ENCODE results near the gene CASP3.
"Not testable (repeated sequence)": the region's sequence is repeated elsewhere in the genome, so short reads cannot be mapped to it uniquely, and the experiment has no call there.

Gene CASP3

GRCh38 chr4:184657820-184658219 lies 8.6 kb upstream of the CASP3 start:
- H3K79me1 ChIP-seq (replicated peaks; ENCODE audit: low read length, poor library complexity, severe bottlenecking); H2BK5ac ChIP-seq (ENCODE audit: low read depth, low read length, poor library complexity, severe bottlenecking); H3K4ac ChIP-seq (ENCODE audit: low read depth in 1 of 2, low read length in 2 of 2); H3K14ac ChIP-seq (ENCODE audit: low read length in 2 of 2); H2BK12ac ChIP-seq (ENCODE audit: low read length in 2 of 2); H3K9ac ChIP-seq (ENCODE audit: low read length); H3K4me2 ChIP-seq (ENCODE audit: low read length, poor library complexity, severe bottlenecking); H4K91ac ChIP-seq (ENCODE audit: low read length); H2BK120ac ChIP-seq (ENCODE audit: low read depth, low read length); H4K8ac ChIP-seq (ENCODE audit: low read length); H3K4me3 ChIP-seq (ENCODE audit: insufficient read depth in 1 of 2, low read depth in 1 of 2, low read length in 2 of 2); H3K27me3 ChIP-seq (ENCODE audit: control insufficient read depth in 1 of 2, insufficient read depth in 1 of 2, low read length in 2 of 2); H2AFZ ChIP-seq (ENCODE audit: low read depth, low read length); H3K18ac ChIP-seq (ENCODE audit: low read depth in 1 of 2, low read length in 2 of 2); H3K4me1 ChIP-seq (ENCODE audit: control insufficient read depth, insufficient read depth, low read depth, low read length); H3K23ac ChIP-seq (ENCODE audit: low read length in 2 of 2); H2AK5ac ChIP-seq (ENCODE audit: low read length, severe bottlenecking); H3K9me3 ChIP-seq (ENCODE audit: control insufficient read depth, low read length); DNase-seq; H2BK15ac ChIP-seq (ENCODE audit: low read depth, poor library complexity, severe bottlenecking); H3K27ac ChIP-seq (ENCODE audit: low read length, poor library complexity, severe bottlenecking): not testable (repeated sequence)
- WGBS, result 97% methylated on average over 3 of the region's 9 CpGs
- peaks cover 0 to 36% of the 10 kb centered on the region in 2 experiments for H3K36me3 ChIP-seq (ENCODE audit: control insufficient read depth in 1 of 2, insufficient read depth in 2 of 2, low read depth in 1 of 2, low read length in 2 of 2)

GRCh38 chr4:184657144-184657543 lies 7.9 kb upstream of the CASP3 start:
- H3K36me3 ChIP-seq (ENCODE audit: control insufficient read depth in 1 of 2, insufficient read depth in 2 of 2, low read depth in 1 of 2, low read length in 2 of 2), result peaks cover 0 to 36% of the 10 kb centered on the region in 2 experiments
- no peak overlapping the region for H2BK5ac ChIP-seq (ENCODE audit: low read depth, low read length, poor library complexity, severe bottlenecking)
- no peak overlapping the region for H3K14ac ChIP-seq (ENCODE audit: low read length in 2 of 2)
- H3K9me3 ChIP-seq (ENCODE audit: control insufficient read depth, low read length), result no peaks in the 10 kb centered on the region
- H3K23ac ChIP-seq (ENCODE audit: low read length in 2 of 2), result no peak overlapping the region
- no peak overlapping the region for H4K8ac ChIP-seq (ENCODE audit: low read length)
- no peak overlapping the region for H2AFZ ChIP-seq (ENCODE audit: low read depth, low read length)
- H2AK5ac ChIP-seq (ENCODE audit: low read length, severe bottlenecking), result no peak overlapping the region
- H4K91ac ChIP-seq (ENCODE audit: low read length), result no peak overlapping the region
- H3K4me3 ChIP-seq (ENCODE audit: insufficient read depth in 1 of 2, low read depth in 1 of 2, low read length in 2 of 2), result no peak overlapping the region
- H3K9ac ChIP-seq (ENCODE audit: low read length), result no peak overlapping the region
- no peaks in the 10 kb centered on the region for H3K79me1 ChIP-seq (replicated peaks; ENCODE audit: low read length, poor library complexity, severe bottlenecking)
- no peak overlapping the region for H2BK12ac ChIP-seq (ENCODE audit: low read length in 2 of 2)
- no peak overlapping the region for H3K4ac ChIP-seq (ENCODE audit: low read depth in 1 of 2, low read length in 2 of 2)
- WGBS, result 100% methylated on average over 2 of the region's 3 CpGs
- H3K18ac ChIP-seq (ENCODE audit: low read depth in 1 of 2, low read length in 2 of 2), result no peak overlapping the region
- H3K27me3 ChIP-seq (ENCODE audit: control insufficient read depth in 1 of 2, insufficient read depth in 1 of 2, low read length in 2 of 2), result no peaks in the 10 kb centered on the region
- no peak for DNase-seq
- H3K27ac ChIP-seq (ENCODE audit: low read length, poor library complexity, severe bottlenecking), result no peak overlapping the region
- H2BK120ac ChIP-seq (ENCODE audit: low read depth, low read length), result no peak overlapping the region
- no peak overlapping the region for H3K4me2 ChIP-seq (ENCODE audit: low read length, poor library complexity, severe bottlenecking)
- H3K4me1 ChIP-seq (ENCODE audit: control insufficient read depth, insufficient read depth, low read depth, low read length), result peaks cover 2% of the 10 kb centered on the region
- no peak overlapping the region for H2BK15ac ChIP-seq (ENCODE audit: low read depth, poor library complexity, severe bottlenecking)

- no peak overlapping the region for H2BK15ac ChIP-seq (ENCODE audit: low read depth, poor library complexity, severe bottlenecking)
- H3K4me2 ChIP-seq (ENCODE audit: low read length, poor library complexity, severe bottlenecking), result no peak overlapping the region
- no peak overlapping the region for H3K4ac ChIP-seq (ENCODE audit: low read depth in 1 of 2, low read length in 2 of 2)
- H4K8ac ChIP-seq (ENCODE audit: low read length), result no peak overlapping the region
- H3K4me1 ChIP-seq (ENCODE audit: control insufficient read depth, insufficient read depth, low read depth, low read length), result peaks cover 2% of the 10 kb centered on the region
- H2BK12ac ChIP-seq (ENCODE audit: low read length in 2 of 2), result no peak overlapping the region
- H2AK5ac ChIP-seq (ENCODE audit: low read length, severe bottlenecking), result no peak overlapping the region
- no peak overlapping the region for H3K18ac ChIP-seq (ENCODE audit: low read depth in 1 of 2, low read length in 2 of 2)
- H2BK120ac ChIP-seq (ENCODE audit: low read depth, low read length), result no peak overlapping the region
- no peaks in the 10 kb centered on the region for H3K79me1 ChIP-seq (replicated peaks; ENCODE audit: low read length, poor library complexity, severe bottlenecking)
- no peak overlapping the region for H2BK5ac ChIP-seq (ENCODE audit: low read depth, low read length, poor library complexity, severe bottlenecking)
- H3K14ac ChIP-seq (ENCODE audit: low read length in 2 of 2), result no peak overlapping the region
- no peak overlapping the region for H4K91ac ChIP-seq (ENCODE audit: low read length)
- no peak overlapping the region for H2AFZ ChIP-seq (ENCODE audit: low read depth, low read length)
- H3K9ac ChIP-seq (ENCODE audit: low read length), result peak overlapping the region; percentile 22
- peaks cover 0 to 30% of the 10 kb centered on the region in 2 experiments for H3K36me3 ChIP-seq (ENCODE audit: control insufficient read depth in 1 of 2, insufficient read depth in 2 of 2, low read depth in 1 of 2, low read length in 2 of 2)
- WGBS, result 96% methylated on average over 5 of the region's 8 CpGs
- H3K27ac ChIP-seq (ENCODE audit: low read length, poor library complexity, severe bottlenecking), result no peak overlapping the region
- DNase-seq, result no peak
- no peaks in the 10 kb centered on the region for H3K27me3 ChIP-seq (ENCODE audit: control insufficient read depth in 1 of 2, insufficient read depth in 1 of 2, low read length in 2 of 2)
- H3K23ac ChIP-seq (ENCODE audit: low read length in 2 of 2), result no peak overlapping the region
- H3K9me3 ChIP-seq (ENCODE audit: control insufficient read depth, low read length), result no peaks in the 10 kb centered on the region
- H3K4me3 ChIP-seq (ENCODE audit: insufficient read depth in 1 of 2, low read depth in 1 of 2, low read length in 2 of 2), result no peak overlapping the region
These were observed 6.9 kb upstream of the CASP3 start for GRCh38 chr4:184655889-184656869.

GRCh38 chr4:184653650-184654049 lies 4.4 kb upstream of the CASP3 start:
- no peaks in the 10 kb centered on the region for H3K9me3 ChIP-seq (ENCODE audit: control insufficient read depth, low read length)
- WGBS, result no CpG with 5 or more reads among the region's 2 CpGs
- no peak overlapping the region for H3K4me3 ChIP-seq (ENCODE audit: insufficient read depth in 1 of 2, low read depth in 1 of 2, low read length in 2 of 2)
- no peak overlapping the region for H2AK5ac ChIP-seq (ENCODE audit: low read length, severe bottlenecking)
- H3K9ac ChIP-seq (ENCODE audit: low read length), result no peak overlapping the region
- peaks cover 8% of the 10 kb centered on the region for H3K79me1 ChIP-seq (replicated peaks; ENCODE audit: low read length, poor library complexity, severe bottlenecking)
- H2BK15ac ChIP-seq (ENCODE audit: low read depth, poor library complexity, severe bottlenecking), result no peak overlapping the region
- H3K36me3 ChIP-seq (ENCODE audit: control insufficient read depth in 1 of 2, insufficient read depth in 2 of 2, low read depth in 1 of 2, low read length in 2 of 2), result peaks cover 3 to 12% of the 10 kb centered on the region in 2 experiments
- no peak overlapping the region for H3K4me2 ChIP-seq (ENCODE audit: low read length, poor library complexity, severe bottlenecking)
- H3K4me1 ChIP-seq (ENCODE audit: control insufficient read depth, insufficient read depth, low read depth, low read length), result peaks cover 2% of the 10 kb centered on the region
- no peak overlapping the region for H3K18ac ChIP-seq (ENCODE audit: low read depth in 1 of 2, low read length in 2 of 2)
- no peak overlapping the region for H4K8ac ChIP-seq (ENCODE audit: low read length)
- no peak overlapping the region for H2BK12ac ChIP-seq (ENCODE audit: low read length in 2 of 2)
- H3K4ac ChIP-seq (ENCODE audit: low read depth in 1 of 2, low read length in 2 of 2), result no peak overlapping the region
- DNase-seq, result no peak
- no peak overlapping the region for H2AFZ ChIP-seq (ENCODE audit: low read depth, low read length)
- H3K27ac ChIP-seq (ENCODE audit: low read length, poor library complexity, severe bottlenecking), result peak overlapping the region; percentile 72
- H3K23ac ChIP-seq (ENCODE audit: low read length in 2 of 2), result no peak overlapping the region
- H3K14ac ChIP-seq (ENCODE audit: low read length in 2 of 2), result no peak overlapping the region
- H2BK5ac ChIP-seq (ENCODE audit: low read depth, low read length, poor library complexity, severe bottlenecking), result no peak overlapping the region
- H2BK120ac ChIP-seq (ENCODE audit: low read depth, low read length), result no peak overlapping the region
- no peaks in the 10 kb centered on the region for H3K27me3 ChIP-seq (ENCODE audit: control insufficient read depth in 1 of 2, insufficient read depth in 1 of 2, low read length in 2 of 2)
- no peak overlapping the region for H4K91ac ChIP-seq (ENCODE audit: low read length)
